Lower lobe of right lung (tissue), 2 donors: ENCODE data around the gene ICAM4. TPM values are rescaled to one million over a fixed set of nuclear protein-coding genes. Genes with fewer than 3 reads are reported as not detected.

Experiments
- ATAC-seq, 2 donors: fragments of 200-7000 bp; cut with Tn5 transposase; one replicate each; pipeline ENCODE4 v1.9.1; 2020 to 2022; ENCODE audit warnings: mild to moderate bottlenecking in 2 of 2, moderate library complexity in 2 of 2
- DNase-seq: peaks from one replicate; pipeline ENCODE4 v3.0.0-alpha.2; 2020
- H3K27ac ChIP-seq: fragments of 200-600 bp; one replicate; pipeline ENCODE4 v1.8.0; 2022
- H3K27me3 ChIP-seq: fragments of 200-600 bp; one replicate; pipeline ENCODE4 v1.8.0; 2022; ENCODE audit warnings: low read depth
- H3K36me3 ChIP-seq: fragments of 200-600 bp; one replicate; pipeline ENCODE4 v1.8.0; 2022; ENCODE audit warnings: mild to moderate bottlenecking
- H3K4me1 ChIP-seq: fragments of 200-600 bp; one replicate; pipeline ENCODE4 v1.8.0; 2022
- H3K4me3 ChIP-seq: fragments of 200-600 bp; one replicate; pipeline ENCODE4 v1.8.0; 2022; ENCODE audit warnings: mild to moderate bottlenecking
- H3K9me3 ChIP-seq: fragments of 200-600 bp; one replicate; pipeline ENCODE4 v1.8.0; 2022
- CTCF ChIP-seq: fragments of 200-600 bp; IDR thresholded peaks from one replicate; pipeline ENCODE4 v1.8.0; 2022; ENCODE audit warnings: antibody characterized with exemption, mild to moderate bottlenecking
- intact Hi-C: fragments of 100-400 bp; cut with DNase I; formaldehyde crosslinking; loops from one replicate; pipeline ENCODE4 v1.11.0; 2022
- total RNA-seq: library from RNA; stranded (reverse); fragmentation: NEBNext Ultra II Directional; extraction: Animal tissue kit (Norgen Biotek cat#: 25700); gene quantifications from one replicate; pipeline ENCODE4 v1.2.1, GENCODE V29; 2021
- donor health status: DM: no; HTN: yes; CAD: no; lungs with severe emphysema.

ICAM4 gene
- total RNA-seq, 1 donor from 2014 or later = 10.0 TPM

- intact Hi-C loops = no loop called here
- Histone ChIP-seq H3K9me3 (no peaks in the 10 kb centered on the region), H3K27me3 (no peaks in the 10 kb centered on the region), H3K27ac (peak overlapping the region; percentile 88), H3K36me3 (peaks cover 35% of the 10 kb centered on the region), H3K4me1 (peaks cover 29% of the 10 kb centered on the region), H3K4me3 (peak overlapping the region; percentile 80)
- ATAC-seq (no peak), DNase-seq (no peak)
- TF ChIP-seq CTCF = no peak
These were observed 45.6 kb downstream of the ICAM4 start for GRCh38 chr19:10332158-10332964.

GRCh38 chr19:10332965-10333757, 46.4 kb downstream of the ICAM4 start, which contains the start of gene RAVER1:
RAVER1 (minus strand) TSS chr19:10333529; CDS start chr19:10333507, 22 bp downstream.
- peak within 1 kb of the TSS; percentile 80 for H3K4me3 ChIP-seq
- peak; percentile 95 to 96 for ATAC-seq
- H3K4me1 ChIP-seq = peaks cover 29% of the 10 kb centered on the region
- no peaks in the 10 kb centered on the region for H3K9me3 ChIP-seq
- H3K27ac ChIP-seq = peak within 1 kb of the TSS; percentile 88
- no peaks in the 10 kb centered on the region for H3K27me3 ChIP-seq
- peaks cover 27% of the 10 kb centered on the region for H3K36me3 ChIP-seq
- DNase-seq = peak; percentile 98
- intact Hi-C loops = no loop called here
- TF ChIP-seq CTCF = no peak

- no peaks in the 10 kb centered on the region for H3K27me3 ChIP-seq
- H3K27ac ChIP-seq = peak overlapping the region; percentile 88
- peaks cover 19% of the 10 kb centered on the region for H3K36me3 ChIP-seq
- H3K4me1 ChIP-seq = peaks cover 29% of the 10 kb centered on the region
- DNase-seq (no peak), ATAC-seq (peak; percentile 1 to 3)
- H3K4me3 ChIP-seq = peak overlapping the region; percentile 80
- H3K9me3 ChIP-seq = no peaks in the 10 kb centered on the region
- intact Hi-C loops = no loop called here
- TF ChIP-seq CTCF = no peak
These were observed 47.2 kb downstream of the ICAM4 start for GRCh38 chr19:10333758-10334587.

- H3K27ac ChIP-seq = peak overlapping the region; percentile 88
- peak overlapping the region; percentile 80 for H3K4me3 ChIP-seq
- no peaks in the 10 kb centered on the region for H3K27me3 ChIP-seq
- ATAC-seq (peak; percentile 89 to 91), DNase-seq (peak; percentile 96)
- no peak for TF ChIP-seq CTCF
- no peaks in the 10 kb centered on the region for H3K9me3 ChIP-seq
- H3K36me3 ChIP-seq = peaks cover 11% of the 10 kb centered on the region
- H3K4me1 ChIP-seq = peaks cover 29% of the 10 kb centered on the region
- intact Hi-C loops = no loop called here
These were observed 48.0 kb downstream of the ICAM4 start for GRCh38 chr19:10334588-10335351.
